ENCODE data around the gene GAS6.

- TF ChIP-seq CTCF (IDR thresholded peaks at IDR 0.05), result no peak
- no peak for TF ChIP-seq POLR2A (IDR thresholded peaks at IDR 0.05)
These were observed 80.5 kb downstream of the GAS6 start for GRCh38 chr13:113783200-113783881.

All from adrenal gland (tissue), 5 donors.